Mucosa of gallbladder (tissue), 1 donor: ENCODE data around the gene OGN. TPM values are rescaled to one million over a fixed set of nuclear protein-coding genes. Genes with fewer than 3 reads are reported as not detected.

ENCODE experiments used
- DNase-seq: peaks from one replicate; pipeline ENCODE4 v3.0.0-alpha.2; 2020; ENCODE audit warnings: low spot score
- total RNA-seq: library from RNA; stranded (reverse); gene quantifications from one replicate; pipeline ENCODE4 v1.2.1, GENCODE V29; 2021
- donor health status: DM: no; HTN: no; CAD: no.

OGN gene
- total RNA-seq, 1 donor from 2014 or later = 154 TPM

DNA sequence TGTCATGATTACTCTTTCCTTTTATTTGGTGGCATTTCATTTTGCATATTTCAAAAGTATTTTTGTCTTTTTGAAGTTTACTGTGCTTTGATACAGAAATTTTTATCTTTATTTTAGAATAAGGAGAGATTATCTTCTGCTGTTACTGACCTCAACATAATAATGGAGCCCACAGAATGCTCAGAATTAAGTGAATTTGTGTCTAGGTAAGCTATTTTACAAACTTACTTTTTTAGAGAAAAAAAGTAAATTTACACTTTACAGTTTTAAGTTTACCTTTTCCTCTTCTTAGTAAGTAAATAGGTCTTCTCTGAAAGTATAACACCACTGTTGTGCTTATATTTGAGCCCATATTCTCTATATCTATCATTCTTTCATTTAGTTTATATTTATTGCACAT lies 58.8 kb downstream of the OGN start:
- DNase-seq = no peak

DNA sequence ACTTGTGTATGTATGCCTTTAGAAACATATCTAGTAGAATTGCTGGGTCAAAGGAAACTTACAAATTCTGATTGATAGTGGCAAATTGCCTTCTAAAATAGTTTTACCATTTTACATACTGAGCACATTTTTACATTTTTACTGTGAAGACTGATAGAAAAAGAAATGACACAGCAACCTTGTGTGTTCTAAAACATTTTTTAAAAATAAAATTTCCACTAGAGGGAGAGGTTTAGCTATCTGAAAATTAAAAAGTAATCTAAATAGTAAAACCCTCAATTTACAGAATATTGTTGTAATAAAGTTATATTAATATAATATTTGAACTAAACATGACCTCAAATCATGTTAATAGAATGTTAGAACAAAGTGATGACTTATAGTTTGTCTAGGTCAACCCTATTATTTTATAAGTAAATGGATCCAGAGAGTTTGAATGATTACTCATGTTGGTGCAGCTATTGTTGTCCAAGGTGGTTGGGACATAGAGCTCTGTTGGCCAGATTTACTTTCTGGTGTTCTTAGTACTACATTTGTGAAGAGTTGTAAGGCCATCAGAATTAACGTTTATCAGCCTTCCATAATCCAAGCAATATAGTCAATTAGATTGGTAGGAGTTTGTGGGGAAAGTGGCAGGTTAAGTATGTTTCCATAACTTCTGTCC lies 61.4 kb downstream of the OGN start:
- no peak for DNase-seq

DNA sequence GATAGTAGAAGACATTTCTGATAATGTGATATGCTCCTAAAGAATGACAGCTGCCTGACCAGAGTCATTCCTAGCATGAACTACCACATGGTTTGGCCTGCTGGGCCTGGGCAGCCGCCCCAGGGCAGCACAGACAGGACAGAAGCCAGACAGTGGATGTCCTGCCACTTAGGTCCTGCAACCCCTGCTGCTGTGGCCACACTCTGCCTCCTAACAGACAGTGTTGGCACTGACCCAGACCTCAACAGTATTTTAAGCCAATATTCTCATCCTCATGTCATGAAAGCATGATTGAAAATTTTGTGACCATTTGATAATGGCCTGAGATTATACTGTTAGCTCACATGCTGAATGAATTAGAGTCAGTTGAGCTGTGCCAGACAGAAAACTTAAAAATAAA lies 62.8 kb downstream of the OGN start:
- DNase-seq = no peak

DNA sequence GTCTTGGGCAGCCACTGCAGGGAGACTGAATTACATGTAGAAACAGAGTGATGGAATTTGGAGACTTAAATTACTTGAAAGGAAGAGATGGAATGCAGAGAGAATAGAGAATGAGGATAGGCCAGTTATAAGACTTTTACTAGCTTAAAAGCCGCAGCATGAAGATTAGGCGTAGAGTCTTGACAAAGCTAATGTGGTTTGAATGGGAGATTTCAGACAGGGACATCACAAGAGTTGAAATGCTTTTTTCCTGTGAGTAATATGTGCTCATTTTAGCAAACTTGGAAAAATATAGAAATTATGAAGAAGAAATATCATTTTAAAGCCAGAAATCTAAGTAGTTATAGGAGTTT lies 71.1 kb downstream of the OGN start:
- no peak for DNase-seq

Other genes starting within 250 kb of the OGN start
- 56.7 TPM for gene IARS1, start 110.9 kb downstream of the OGN start, total RNA-seq
- 25.1 TPM for gene NOL8, start 79.2 kb downstream of the OGN start, total RNA-seq
- 2.3 TPM for gene CENPP, start 78.6 kb downstream of the OGN start, total RNA-seq
- gene OMD, start 19.9 kb upstream of the OGN start, total RNA-seq = 4.8 TPM
- 40.9 TPM for gene ASPN, start 77.9 kb upstream of the OGN start, total RNA-seq
- gene ECM2, start 131.4 kb upstream of the OGN start, total RNA-seq = 8.2 TPM